A549 (cell line): ENCODE results near the gene CBARP. TPM values are rescaled to one million over a fixed set of nuclear protein-coding genes. Genes with fewer than 3 reads are reported as not detected.

Source experiments
- BHLHE40 ChIP-seq: IDR thresholded peaks from 2 replicates; pipeline ENCODE4 v1.6.1; 2012; ENCODE audit warnings: low read depth, low read length, inconsistent platforms
- CHD4 ChIP-seq: fragments of 200-600 bp; sonication (generic); IDR thresholded peaks from 2 replicates; pipeline ENCODE4 v1.6.1; 2016; ENCODE audit warnings: antibody characterized with exemption, mild to moderate bottlenecking, borderline replicate concordance
- EHF ChIP-seq: fragments of 250-450 bp; sonication (Bioruptor Pico); IDR thresholded peaks from 2 replicates; pipeline ENCODE4 v1.5.0; 2020; ENCODE audit warnings: mild to moderate bottlenecking
- EHMT2 ChIP-seq: fragments of 200-600 bp; sonication (generic); IDR thresholded peaks from 2 replicates; pipeline ENCODE4 v1.6.1; 2016; ENCODE audit warnings: antibody characterized with exemption, low read depth, mild to moderate bottlenecking, moderate library complexity
- ESRRA ChIP-seq: fragments of 150-350 bp; IDR thresholded peaks from 2 replicates; pipeline ENCODE4 v1.6.1; 2014; ENCODE audit warnings: mild to moderate bottlenecking, low read length, borderline replicate concordance
- FOSB ChIP-seq: fragments of 250-450 bp; sonication (Bioruptor Pico); IDR thresholded peaks from 2 replicates; pipeline ENCODE4 v1.5.0; 2020; ENCODE audit warnings: mild to moderate bottlenecking, moderate library complexity
- FOXS1 ChIP-seq: fragments of 250-450 bp; sonication (Bioruptor Pico); IDR thresholded peaks from 2 replicates; pipeline ENCODE4 v1.5.0; 2020; ENCODE audit warnings: mild to moderate bottlenecking, moderate library complexity
- HDAC2 ChIP-seq: fragments of 200-600 bp; sonication (generic); IDR thresholded peaks from 2 replicates; pipeline ENCODE4 v1.6.1; 2016
- HEYL ChIP-seq: fragments of 250-450 bp; sonication (Bioruptor Pico); IDR thresholded peaks from 2 replicates; pipeline ENCODE4 v1.8.0; 2021; ENCODE audit warnings: mild to moderate bottlenecking, moderate library complexity
- HOXA7 ChIP-seq: fragments of 250-450 bp; sonication (Bioruptor Pico); IDR thresholded peaks from 2 replicates; pipeline ENCODE4 v1.5.0; 2020; ENCODE audit warnings: mild to moderate bottlenecking, moderate library complexity
- HOXB5 ChIP-seq: fragments of 250-450 bp; sonication (Bioruptor Pico); IDR thresholded peaks from 2 replicates; pipeline ENCODE4 v1.5.0; 2020; ENCODE audit warnings: mild to moderate bottlenecking, moderate library complexity
- JUN ChIP-seq, 2 experiments: fragments of >200 bp; sonication (Bioruptor Twin); formaldehyde crosslinking; IDR thresholded peaks; 2 replicates in 1 of 2; 3 replicates in 1 of 2; pipeline ENCODE4 v1.6.1; 2016 to 2017
- KDM5A ChIP-seq: fragments of 200-600 bp; sonication (generic); IDR thresholded peaks from 2 replicates; pipeline ENCODE4 v1.6.1; 2016; ENCODE audit warnings: antibody characterized with exemption, mild to moderate bottlenecking
- MAFK ChIP-seq: fragments of 450-650 bp; IDR thresholded peaks from 2 replicates; pipeline ENCODE4 v1.6.1; 2014; ENCODE audit not compliant: partially characterized antibody
- MYC ChIP-seq: IDR thresholded peaks from 2 replicates; pipeline ENCODE4 v1.6.1; 2012; ENCODE audit warnings: mild to moderate bottlenecking, inconsistent platforms, low read length, improper control_type of control experiment, borderline replicate concordance
- NPAS2 ChIP-seq: fragments of 250-450 bp; sonication (Bioruptor Pico); IDR thresholded peaks from 2 replicates; pipeline ENCODE4 v1.8.0; 2022; ENCODE audit warnings: mild to moderate bottlenecking, moderate library complexity, borderline replicate concordance
- NR3C1 ChIP-seq: fragments of >200 bp; sonication (Bioruptor Twin); formaldehyde crosslinking; IDR thresholded peaks from 3 replicates; pipeline ENCODE4 v1.6.1; 2017
- PBX3 ChIP-seq: IDR thresholded peaks from 2 replicates; pipeline ENCODE4 v1.6.1; 2012
- PHF8 ChIP-seq: fragments of 200-600 bp; sonication (generic); IDR thresholded peaks from 2 replicates; pipeline ENCODE4 v1.6.1; 2016; ENCODE audit warnings: low read depth, mild to moderate bottlenecking, antibody characterized with exemption, moderate library complexity, borderline replicate concordance
- POLR2AphosphoS2 ChIP-seq: conservative IDR thresholded peaks from 2 replicates; pipeline ENCODE4 v1.6.1; 2012; ENCODE audit warnings: low read length, improper control_type of control experiment, inconsistent platforms
- RCOR1 ChIP-seq: fragments of 150-350 bp; IDR thresholded peaks from 2 replicates; pipeline ENCODE4 v1.6.1; 2014; ENCODE audit warnings: antibody characterized with exemption, low read length, low read depth
- REST ChIP-seq: fragments of 200-600 bp; sonication (generic); IDR thresholded peaks from 2 replicates; pipeline ENCODE4 v1.6.1; 2016; ENCODE audit warnings: antibody characterized with exemption, mild to moderate bottlenecking, moderate library complexity
- SMC3 ChIP-seq: fragments of >200 bp; sonication (Bioruptor Twin); formaldehyde crosslinking; IDR thresholded peaks from 3 replicates; pipeline ENCODE4 v1.6.1; 2018; ENCODE audit warnings: inconsistent platforms
- SREBF2 ChIP-seq: fragments of 450-650 bp; IDR thresholded peaks from 2 replicates; pipeline ENCODE4 v1.6.1; 2014; ENCODE audit warnings: mild to moderate bottlenecking, moderate library complexity
- TFCP2L1 ChIP-seq: fragments of 250-450 bp; sonication (Bioruptor Pico); IDR thresholded peaks from 2 replicates; pipeline ENCODE4 v1.5.0; 2021; ENCODE audit warnings: mild to moderate bottlenecking
- ZC3H11A ChIP-seq: fragments of 450-650 bp; IDR thresholded peaks from 2 replicates; pipeline ENCODE4 v1.6.1; 2014; ENCODE audit warnings: antibody characterized with exemption, mild to moderate bottlenecking
- ZSCAN20 ChIP-seq: fragments of 250-450 bp; sonication (Bioruptor Pico); IDR thresholded peaks from 2 replicates; pipeline ENCODE4 v1.8.0; 2022; ENCODE audit warnings: mild to moderate bottlenecking, moderate library complexity
- polyA plus RNA-seq, 4 experiments: library from polyadenylated mRNA; depleted of rRNA in 3 of 4; stranded (reverse); fragments of >200 nt; fragmentation: RNase III in 1 of 4; extraction: RNeasy Plus Mini Kit Qiagen cat#74134 plus additional on column Dnase treatment in 1 of 4; gene quantifications; 2 replicates in 3 of 4; 3 replicates in 1 of 4; pipeline ENCODE4 v1.2.3, GENCODE V29; 2011 to 2017
- TF ChIP-seq, protein P1 (sequence below): IDR thresholded peaks from 2 replicates; pipeline ENCODE4 v1.6.1; 2012; ENCODE audit warnings: low read depth, borderline replicate concordance

CBARP gene
- polyA plus RNA-seq, 2 of the 4 experiments (the other 2 are of a cell fraction) = 0.19 to 2.0 TPM

GRCh38 chr19:1183543-1184172 lies 54.1 kb downstream of the CBARP start (continued):
- TF ChIP-seq HEYL (CRISPR knock-in tag) (no peak), FOXS1 (CRISPR knock-in tag) (no peak), HDAC2 (no peak), POLR2AphosphoS2 (no peak), NR3C1 (no peak), CHD4 (no peak), ESRRA (no peak), REST (no peak), SREBF2 (no peak), JUN (IDR thresholded peaks at IDR 0.05) (peak in 1 of 2 experiments; percentile 69; a peak in 2 of 5 replicates), ZSCAN20 (0 out of 2 replicates have a peak, but pooled peaks have one; percentile 17), BHLHE40 (peak; percentile 64), RCOR1 (no peak), KDM5A (no peak), EHMT2 (no peak), MAFK (no peak), HOXB5 (CRISPR knock-in tag) (peak; percentile 63; the same call in 1 of the 2 replicates), TFCP2L1 (no peak), PBX3 (0 out of 2 replicates have a peak, but pooled peaks have one; percentile 22), PHF8 (no peak), EHF (CRISPR knock-in tag) (peak; percentile 54; the same call in 1 of the 2 replicates), FOSB (CRISPR knock-in tag) (no peak), SMC3 (no peak), MYC (no peak), NPAS2 (CRISPR knock-in tag) (no peak), HOXA7 (CRISPR knock-in tag) (no peak), ZC3H11A (no peak)
- TF ChIP-seq, protein P1, sequence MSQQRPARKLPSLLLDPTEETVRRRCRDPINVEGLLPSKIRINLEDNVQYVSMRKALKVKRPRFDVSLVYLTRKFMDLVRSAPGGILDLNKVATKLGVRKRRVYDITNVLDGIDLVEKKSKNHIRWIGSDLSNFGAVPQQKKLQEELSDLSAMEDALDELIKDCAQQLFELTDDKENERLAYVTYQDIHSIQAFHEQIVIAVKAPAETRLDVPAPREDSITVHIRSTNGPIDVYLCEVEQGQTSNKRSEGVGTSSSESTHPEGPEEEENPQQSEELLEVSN = no peak
- TF ChIP-seq, all 56 proteins: peak for 14
